ENCODE data around the gene COX8C. TPM values are rescaled to one million over a fixed set of nuclear protein-coding genes. Genes with fewer than 3 reads are reported as not detected.
"Not testable (repeated sequence)": the region's sequence is repeated elsewhere in the genome, so short reads cannot be mapped to it uniquely, and the experiment has no call there.

The COX8C gene
- total RNA-seq, 2 experiments from 2014 or later, result not detected

DNA sequence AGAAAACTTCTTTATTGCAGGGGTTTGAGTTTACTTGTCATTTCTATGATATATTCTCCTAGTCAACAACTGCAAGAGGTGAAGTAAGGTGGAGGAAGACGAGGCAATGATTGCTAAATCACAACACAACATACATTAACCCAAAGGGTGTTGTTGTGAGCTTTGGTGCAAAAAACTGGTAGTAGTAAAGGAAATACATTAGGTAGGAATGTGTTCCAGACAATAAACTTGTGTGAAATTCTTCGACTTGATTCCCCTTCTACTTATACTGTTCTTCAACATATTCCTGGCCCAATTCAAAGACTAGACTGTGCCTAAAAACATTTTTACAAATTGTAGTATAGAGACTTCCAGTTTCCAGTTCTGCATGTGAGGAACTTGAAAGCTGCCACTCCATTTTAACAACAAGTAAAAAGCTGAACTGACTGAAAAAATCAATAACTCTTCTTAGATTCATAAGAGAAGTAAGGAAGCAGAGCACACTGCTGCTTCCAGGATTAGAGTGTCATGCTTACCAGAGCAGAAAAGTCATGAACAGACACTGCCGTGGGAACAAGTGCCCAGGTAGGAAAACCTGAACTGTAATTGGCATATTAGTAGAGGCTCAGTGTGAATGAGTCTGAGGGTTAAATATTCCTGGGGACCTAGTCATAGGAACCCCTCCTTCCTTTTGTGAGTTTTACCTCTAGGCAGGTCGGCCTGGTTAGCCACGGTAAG, 22.2 kb downstream of the COX8C start:
- Mint-ChIP-seq H3K27ac (no peak overlapping the region), H3K4me1 (no peaks in the 10 kb centered on the region), H3K27me3 (peaks cover 19% of the 10 kb centered on the region), H3K36me3 (no peaks in the 10 kb centered on the region), H3K9me3 (no peaks in the 10 kb centered on the region), H3K4me3 (no peak overlapping the region)
- DNase-seq, result no peak
- POLR2A ChIA-PET, result no interaction called here
- no peak for ATAC-seq (ENCODE audit: low read depth)

DNA sequence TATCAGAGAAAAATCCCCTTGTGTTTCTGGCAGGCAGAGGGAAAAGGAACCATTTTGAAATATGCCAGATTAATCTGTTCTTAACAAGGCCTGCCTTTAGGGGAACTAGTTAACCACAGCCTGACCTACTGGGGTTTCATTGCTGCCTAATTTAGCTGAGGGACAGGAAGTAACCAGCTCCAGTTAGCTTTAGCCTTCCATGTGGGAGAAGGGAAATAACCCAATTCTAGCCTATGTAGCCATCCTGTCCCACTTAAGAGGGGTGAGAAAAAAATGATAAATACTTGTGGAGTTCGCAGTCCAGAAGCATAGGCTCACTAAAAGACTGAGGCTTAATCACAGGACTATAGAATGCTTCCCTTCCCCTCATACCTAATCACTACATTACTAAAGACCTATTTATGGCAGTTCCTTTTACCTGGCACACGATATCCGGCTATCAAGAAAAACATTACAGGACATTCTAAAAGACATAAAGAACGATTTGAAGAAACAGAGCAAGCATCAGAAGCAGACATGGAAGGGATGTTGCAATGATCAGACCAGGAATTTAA, 22.8 kb downstream of the COX8C start:
- DNase-seq (no peak), ATAC-seq (ENCODE audit: low read depth) (no peak)
- Mint-ChIP-seq H3K4me3 (no peak overlapping the region), H3K36me3 (no peaks in the 10 kb centered on the region), H3K4me1 (no peaks in the 10 kb centered on the region), H3K27me3 (peaks cover 17% of the 10 kb centered on the region), H3K27ac (no peak overlapping the region), H3K9me3 (no peaks in the 10 kb centered on the region)
- POLR2A ChIA-PET, result no interaction called here

DNA sequence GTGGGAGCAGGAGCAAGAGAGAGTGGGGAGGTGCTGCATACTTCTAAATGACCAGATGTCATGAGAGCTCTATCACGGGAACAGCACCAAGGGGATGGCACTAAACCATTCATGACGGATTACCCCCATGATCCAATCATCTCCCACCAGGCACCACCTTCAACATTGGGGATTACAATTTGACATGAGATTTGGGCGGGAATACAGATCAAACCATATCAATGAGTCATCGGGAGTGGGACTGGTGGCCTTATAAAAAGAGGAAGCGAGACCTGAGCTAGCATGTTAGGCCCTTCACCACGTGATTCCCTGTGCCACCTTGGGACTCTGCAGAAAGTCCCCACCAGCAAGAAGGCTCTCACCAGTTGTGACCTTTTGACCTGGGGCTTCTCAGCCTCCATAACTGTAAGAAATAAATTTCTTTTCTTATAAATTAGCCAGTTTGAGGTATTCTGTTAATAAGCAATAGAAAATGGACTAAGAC, 28.7 kb downstream of the COX8C start:
- POLR2A ChIA-PET, result no interaction called here
- ATAC-seq (ENCODE audit: low read depth) (no peak), DNase-seq (no peak)
- H3K9me3 Mint-ChIP-seq, result no peaks in the 10 kb centered on the region
- no peaks in the 10 kb centered on the region for H3K36me3 Mint-ChIP-seq
- peaks cover 21% of the 10 kb centered on the region for H3K27me3 Mint-ChIP-seq
- H3K4me3 Mint-ChIP-seq, result no peak overlapping the region
- no peak overlapping the region for H3K27ac Mint-ChIP-seq
- H3K4me1 Mint-ChIP-seq, result no peaks in the 10 kb centered on the region

DNA sequence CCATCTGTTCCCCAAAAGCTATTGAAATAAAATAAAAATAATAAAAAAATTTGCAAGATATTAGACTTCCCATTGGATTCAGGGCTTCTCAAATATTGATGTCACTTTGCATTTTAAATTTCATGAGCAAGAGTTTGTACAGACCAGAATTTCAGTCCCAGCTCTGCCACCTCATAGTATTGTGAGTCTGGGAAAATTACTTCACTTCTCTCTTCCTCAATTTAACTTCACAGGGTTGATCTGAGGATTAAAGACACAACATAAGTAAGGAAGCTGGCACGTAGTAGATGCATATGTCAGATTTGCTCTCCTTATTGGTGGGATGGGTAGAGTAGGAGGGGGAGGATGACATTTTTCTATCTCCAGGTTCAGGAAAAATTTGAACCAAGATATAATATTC, 32.8 kb downstream of the COX8C start:
- POLR2A ChIA-PET, result no interaction called here
- H3K4me3 Mint-ChIP-seq, result no peak overlapping the region
- no peaks in the 10 kb centered on the region for H3K9me3 Mint-ChIP-seq

DNA sequence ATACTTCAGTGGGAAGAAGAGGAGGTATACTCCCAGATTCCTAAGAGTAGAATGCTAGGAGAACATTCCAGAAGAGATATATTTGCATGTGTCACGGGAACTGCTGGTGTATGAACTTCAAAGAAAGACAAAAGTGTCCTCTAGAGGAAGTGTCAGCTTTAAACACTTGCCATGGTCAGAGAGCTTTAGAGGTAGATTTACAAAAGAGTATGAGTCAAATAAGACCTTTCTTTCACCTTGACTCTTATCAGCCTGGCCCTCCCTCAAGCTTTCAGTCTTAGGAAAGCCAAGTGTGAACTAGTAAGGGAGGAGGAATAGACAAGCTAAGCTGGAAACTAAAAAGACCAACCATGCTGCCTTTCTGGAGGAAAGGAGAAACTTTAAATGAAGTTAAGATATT, 34.7 kb downstream of the COX8C start:
- Mint-ChIP-seq H3K27me3 (peaks cover 39% of the 10 kb centered on the region), H3K36me3 (no peaks in the 10 kb centered on the region), H3K4me3 (no peak overlapping the region), H3K27ac (no peak overlapping the region), H3K9me3 (no peaks in the 10 kb centered on the region), H3K4me1 (no peaks in the 10 kb centered on the region)
- DNase-seq (no peak), ATAC-seq (ENCODE audit: low read depth) (no peak)
- POLR2A ChIA-PET, result no interaction called here

More for the DNA sequence above, 32.8 kb downstream of the COX8C start:
- Mint-ChIP-seq H3K27ac (no peak overlapping the region), H3K36me3 (no peaks in the 10 kb centered on the region), H3K27me3 (peaks cover 31% of the 10 kb centered on the region), H3K4me1 (no peaks in the 10 kb centered on the region)
- DNase-seq (no peak), ATAC-seq (ENCODE audit: low read depth) (no peak)

DNA sequence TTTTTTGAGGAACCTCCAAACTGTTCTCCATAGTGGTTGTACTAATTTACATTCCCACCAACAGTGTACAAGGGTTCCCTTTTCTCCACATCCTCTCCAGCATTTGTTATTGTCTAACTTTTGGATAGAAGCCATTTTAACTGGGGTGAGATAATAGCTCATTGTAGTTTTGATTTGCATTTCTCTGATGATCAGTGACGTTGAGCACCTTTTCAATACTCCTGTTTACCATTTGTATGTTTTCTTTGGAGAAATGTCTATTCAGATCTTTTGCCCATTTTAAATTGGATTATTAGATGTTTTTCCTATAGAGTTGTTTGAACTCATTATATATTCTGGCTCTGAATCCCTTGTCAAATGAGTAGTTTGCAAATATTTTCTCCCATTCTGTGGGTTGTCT, 37.3 kb downstream of the COX8C start:
- ATAC-seq (ENCODE audit: low read depth), result not testable (repeated sequence)

DNA sequence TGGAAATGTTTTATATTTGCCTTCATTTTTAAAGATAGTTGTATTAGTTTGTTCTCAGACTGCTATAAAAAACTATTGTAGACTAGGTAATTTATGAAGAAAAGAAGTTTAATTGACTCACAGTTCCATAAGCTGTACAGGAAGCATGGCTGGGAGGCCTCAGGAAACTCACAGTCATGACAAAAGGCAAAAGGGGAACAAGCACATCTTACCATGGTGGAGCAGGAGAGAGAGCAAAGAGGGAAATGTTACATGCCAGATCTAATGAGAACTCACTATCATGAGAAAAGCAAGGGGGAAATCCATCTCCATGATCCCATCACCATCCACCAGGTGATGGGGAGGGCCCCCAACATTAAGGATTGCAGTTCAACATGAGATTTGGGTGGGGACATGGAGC, 48.2 kb downstream of the COX8C start:
- Mint-ChIP-seq H3K27me3 (peaks cover 31% of the 10 kb centered on the region), H3K36me3 (no peaks in the 10 kb centered on the region), H3K27ac (no peak overlapping the region), H3K4me3 (no peak overlapping the region), H3K4me1 (no peaks in the 10 kb centered on the region), H3K9me3 (peaks cover 5% of the 10 kb centered on the region)
- no peak for ATAC-seq (ENCODE audit: low read depth)
- DNase-seq, result no peak
- POLR2A ChIA-PET, result no interaction called here

More for the DNA sequence above, 37.3 kb downstream of the COX8C start:
- H3K27ac Mint-ChIP-seq, H3K36me3 Mint-ChIP-seq, H3K9me3 Mint-ChIP-seq, H3K4me1 Mint-ChIP-seq, H3K4me3 Mint-ChIP-seq, DNase-seq, POLR2A ChIA-PET: not testable (repeated sequence)
- peaks cover 37% of the 10 kb centered on the region for H3K27me3 Mint-ChIP-seq

DNA sequence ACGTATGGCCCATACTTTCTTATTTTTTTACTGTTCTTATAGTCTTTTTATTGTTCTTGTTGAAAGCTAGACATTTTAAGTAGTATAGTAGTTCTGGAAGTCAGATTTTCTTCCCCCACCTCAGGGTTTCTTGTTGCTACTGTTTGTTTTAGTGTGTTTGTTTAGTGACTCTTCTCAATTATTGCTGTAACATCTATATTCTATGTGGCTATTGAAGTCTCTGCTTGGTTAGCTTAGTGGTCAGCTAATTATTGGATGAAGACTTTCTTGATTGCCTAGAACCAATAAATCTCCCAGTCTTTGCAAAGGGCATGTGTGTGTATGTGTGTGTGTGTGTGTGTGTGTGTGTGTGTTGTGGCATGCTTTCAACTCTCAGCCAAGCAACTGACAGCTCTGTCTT, 49.5 kb downstream of the COX8C start:
- DNase-seq, result no peak
- H3K9me3 Mint-ChIP-seq, result peaks cover 5% of the 10 kb centered on the region

More for the DNA sequence above, 49.5 kb downstream of the COX8C start:
- POLR2A ChIA-PET, result no interaction called here
- Mint-ChIP-seq H3K36me3 (no peaks in the 10 kb centered on the region), H3K4me3 (no peak overlapping the region), H3K4me1 (no peaks in the 10 kb centered on the region), H3K27me3 (peaks cover 26% of the 10 kb centered on the region), H3K27ac (no peak overlapping the region)
- no peak for ATAC-seq (ENCODE audit: low read depth)

Other genes starting within 250 kb of the COX8C start
- 10 to 100 TPM; 89.5 to 94.1 TPM for gene ITPK1, start 231.3 kb upstream of the COX8C start, total RNA-seq
- 10 to 100 TPM; 31.6 TPM for gene MOAP1, start 162.3 kb upstream of the COX8C start, total RNA-seq
- gene LYSET, start 161.9 kb upstream of the COX8C start, total RNA-seq, result 10 to 100 TPM; 11.9 to 12.7 TPM
- 10 to 100 TPM; 17.3 to 17.7 TPM for gene GON7, start 140.1 kb upstream of the COX8C start, total RNA-seq
- 10 to 100 TPM; 36.7 to 38.5 TPM for gene UBR7, start 139.9 kb upstream of the COX8C start, total RNA-seq
- 10 to 100 TPM; 22.3 to 24.8 TPM for gene BTBD7, start 14.1 kb upstream of the COX8C start, total RNA-seq
- not detected for gene UNC79, start 83.8 kb downstream of the COX8C start, total RNA-seq

Data from activated naive CD8-positive, alpha-beta T cell treated with anti-CD3 and anti-CD28 coated beads, Interleukin-2, amount 10 ng/mL, durations not matched to agents 7 days and 5 days (primary cell).